G401 (cell line): ENCODE results near the gene DAP. TPM values are rescaled to one million over a fixed set of nuclear protein-coding genes. Genes with fewer than 3 reads are reported as not detected.

ENCODE experiments used
- DNase-seq: peaks from one replicate; pipeline ENCODE4 v3.0.0-alpha.2; 2015; ENCODE audit warnings: low spot score
- in situ Hi-C: cut with HindIII; loops from 2 replicates; pipeline ENCODE4 v1.10.0; 2016; ENCODE audit warnings: low sequenced_read_pairs, mixed read lengths
- total RNA-seq: library from RNA; depleted of rRNA; stranded (reverse); fragments of >200 nt; shearing (Covaris generic); gene quantifications from 2 replicates; pipeline ENCODE4 v1.2.3, GENCODE V29; 2014

The DAP gene
- total RNA-seq, 1 experiment from 2014 or later: 10.4 TPM

DNA sequence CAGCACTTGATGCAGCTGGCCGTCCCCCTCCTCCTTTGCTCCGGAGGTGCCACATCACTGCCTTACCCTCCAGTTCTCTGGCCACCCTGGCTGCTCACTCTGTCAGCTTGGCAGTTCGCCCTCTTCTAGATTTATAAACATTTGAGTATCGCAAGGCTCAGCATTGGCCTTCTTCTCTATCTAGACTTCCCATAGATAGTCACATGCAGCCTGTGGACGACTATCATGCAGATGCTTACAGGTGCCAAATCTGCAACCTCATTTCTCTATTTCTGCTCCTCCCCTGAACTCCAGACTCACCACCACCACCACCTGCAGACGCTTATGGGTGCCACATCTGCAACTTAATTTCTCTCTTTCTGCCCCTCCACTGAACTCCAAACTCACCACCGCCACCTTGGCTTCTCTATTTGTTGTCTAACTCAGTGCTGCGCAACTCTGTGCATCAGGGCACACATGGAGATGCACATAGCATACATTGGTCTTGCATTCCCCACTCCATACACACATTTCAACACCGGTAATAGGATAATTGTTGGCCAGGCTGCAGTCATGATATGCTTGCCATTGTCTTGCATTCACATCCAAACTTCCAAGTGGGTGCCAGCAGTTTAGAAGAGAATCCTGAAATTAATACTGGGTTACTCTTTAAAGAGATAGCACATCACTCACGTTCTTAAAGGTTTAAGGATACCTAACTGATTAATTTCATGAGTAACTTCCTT lies 1.9 kb upstream of the DAP start:
- DNase-seq: peak; percentile 9
- in situ Hi-C loops: no loop called here

DNA sequence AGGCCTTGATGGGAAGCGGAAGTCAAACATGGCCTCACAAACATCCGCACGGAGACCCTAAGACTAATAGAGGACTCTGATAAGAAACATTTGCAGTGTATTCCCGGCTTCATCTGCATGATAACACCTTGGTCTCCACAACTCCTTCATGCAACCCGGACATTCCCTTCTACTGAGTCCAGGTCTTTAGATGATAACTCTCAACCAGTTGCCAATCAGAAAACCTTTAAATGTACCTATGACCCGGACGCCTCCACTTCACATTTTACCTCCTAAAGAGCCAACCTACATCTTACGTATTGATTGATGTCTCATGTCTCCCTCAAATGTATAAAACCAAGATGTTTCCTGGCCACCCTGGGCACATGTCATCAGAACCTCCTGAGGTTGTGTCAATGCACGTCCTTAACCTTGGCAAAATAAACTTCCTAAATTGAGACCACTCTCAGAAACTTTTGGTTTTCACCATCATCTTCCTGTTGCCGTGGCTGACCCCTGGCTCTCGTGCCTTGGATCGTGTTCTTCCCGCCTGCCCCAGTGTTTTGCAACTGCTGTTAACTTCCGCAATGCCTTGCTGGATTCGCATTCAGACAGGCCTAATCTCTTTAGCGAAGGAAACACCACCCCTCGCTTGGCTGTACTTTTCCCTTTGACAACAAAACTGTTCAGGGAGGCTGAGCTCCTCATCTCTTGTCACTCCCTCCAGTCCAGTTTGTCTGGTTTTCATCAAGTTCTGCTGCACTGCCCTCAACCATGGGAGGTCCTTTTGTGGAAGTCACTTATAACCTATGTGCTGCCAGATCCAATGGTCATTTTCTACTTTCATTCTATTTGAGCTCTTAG lies 1.1 kb upstream of the DAP start:
- peak; percentile 5 for DNase-seq
- in situ Hi-C loops: no loop called here

DNA sequence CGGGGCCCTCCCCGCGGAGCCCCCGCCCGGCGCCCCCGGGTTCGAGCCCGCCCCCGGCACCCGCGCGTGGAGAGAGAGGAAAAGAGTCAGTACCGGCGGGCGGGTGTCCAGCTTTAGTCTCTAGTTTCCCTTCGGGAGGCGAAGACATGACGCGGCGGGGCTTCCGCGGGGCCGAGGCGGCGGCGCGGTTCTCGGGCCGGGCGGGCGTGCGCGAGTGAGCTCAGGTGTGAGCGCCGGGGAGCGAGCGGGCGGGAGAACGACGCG lies 181 bp downstream of the DAP start:
- in situ Hi-C loops: no loop called here
- no peak for DNase-seq

DNA sequence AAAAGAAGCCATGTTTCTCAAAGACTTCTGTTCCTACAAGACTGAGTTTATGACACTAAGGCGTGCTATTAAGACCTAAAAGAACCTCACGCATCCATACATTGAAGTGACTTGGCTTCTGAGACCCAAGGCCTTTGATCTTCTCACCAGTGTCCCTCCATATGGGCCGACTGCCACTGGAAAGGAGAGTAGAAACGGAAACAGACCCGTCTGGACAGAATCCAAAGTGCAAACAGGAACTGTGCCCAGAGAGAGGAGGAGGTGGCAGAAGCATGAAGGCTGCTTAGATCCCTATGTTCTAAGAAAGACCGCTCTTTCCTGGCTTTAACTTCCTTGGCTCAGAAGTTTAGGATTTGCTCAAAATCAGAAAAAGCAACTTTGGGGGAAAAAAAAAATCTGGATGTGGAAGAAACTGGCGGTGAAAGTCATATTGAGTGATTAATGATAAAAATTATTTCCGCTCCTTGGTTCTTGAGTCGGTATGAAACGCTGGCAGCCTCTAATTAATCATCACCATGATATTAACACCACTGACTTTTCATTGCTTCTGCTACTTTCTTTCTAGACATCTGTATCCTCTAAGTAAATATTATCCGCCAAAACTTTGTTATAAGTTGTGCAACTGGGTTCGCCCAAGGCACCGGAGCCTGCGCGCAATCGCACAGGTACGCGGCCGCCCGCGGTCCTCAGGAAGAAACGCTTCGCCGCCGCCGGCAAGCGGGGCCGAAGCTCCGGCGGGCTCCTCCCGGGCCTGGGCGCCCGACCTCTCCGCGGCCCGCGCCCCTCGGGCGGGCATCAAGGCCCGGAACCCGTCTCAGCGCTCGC lies 726 bp downstream of the DAP start:
- peak; percentile 35 for DNase-seq
- in situ Hi-C loops: no loop called here

DNA sequence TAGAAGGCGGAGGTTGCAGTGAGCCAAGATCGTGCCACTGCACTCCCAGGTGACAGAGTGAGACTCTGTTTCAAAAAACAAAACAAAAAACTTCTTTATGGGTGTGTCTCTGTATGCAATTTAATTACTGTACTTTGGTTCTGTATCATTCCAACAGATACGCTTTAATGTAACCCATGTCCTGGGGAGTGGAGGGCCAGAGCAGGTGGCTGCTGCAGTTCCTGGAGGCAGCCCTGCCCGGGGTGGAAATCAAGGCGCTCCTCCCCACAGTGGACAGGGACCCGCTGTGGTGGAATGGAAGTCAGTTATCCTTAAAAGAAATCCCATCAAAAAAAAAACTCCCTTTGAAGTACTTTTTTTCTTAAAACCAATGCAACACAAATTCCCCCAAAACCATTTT lies 1.9 kb downstream of the DAP start:
- in situ Hi-C loops: no loop called here
- no peak for DNase-seq

DNA sequence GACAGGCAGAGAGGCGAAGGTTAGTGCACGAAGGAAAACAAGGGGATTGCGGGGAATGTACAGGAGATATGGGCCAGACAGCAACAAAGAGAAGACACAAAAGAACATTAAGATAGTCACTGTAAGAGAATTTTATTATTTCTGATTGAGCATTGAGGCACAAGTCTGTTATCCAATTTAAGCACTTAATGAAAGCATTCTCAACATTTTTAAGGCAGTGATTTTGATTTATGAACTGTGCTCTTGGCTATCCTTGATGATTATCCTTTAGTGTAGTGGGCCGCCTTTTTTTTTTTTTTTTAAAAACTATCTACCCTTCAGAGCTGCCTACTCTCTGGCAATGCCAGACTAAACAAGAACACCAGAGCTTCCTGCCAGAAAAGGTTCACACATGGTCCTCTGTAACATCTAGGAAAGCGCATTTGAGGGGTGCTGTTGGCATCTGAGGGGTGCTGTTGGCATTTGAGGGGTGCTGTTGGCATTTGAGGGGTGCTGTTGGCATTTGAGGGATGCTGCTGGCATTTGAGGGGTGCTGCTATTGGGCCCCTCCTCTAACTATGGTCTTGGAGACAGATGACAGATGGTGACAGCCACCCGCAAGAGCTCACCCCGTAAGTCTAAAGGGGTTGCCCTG lies 3.0 kb downstream of the DAP start:
- no peak for DNase-seq
- in situ Hi-C loops: no loop called here

DNA sequence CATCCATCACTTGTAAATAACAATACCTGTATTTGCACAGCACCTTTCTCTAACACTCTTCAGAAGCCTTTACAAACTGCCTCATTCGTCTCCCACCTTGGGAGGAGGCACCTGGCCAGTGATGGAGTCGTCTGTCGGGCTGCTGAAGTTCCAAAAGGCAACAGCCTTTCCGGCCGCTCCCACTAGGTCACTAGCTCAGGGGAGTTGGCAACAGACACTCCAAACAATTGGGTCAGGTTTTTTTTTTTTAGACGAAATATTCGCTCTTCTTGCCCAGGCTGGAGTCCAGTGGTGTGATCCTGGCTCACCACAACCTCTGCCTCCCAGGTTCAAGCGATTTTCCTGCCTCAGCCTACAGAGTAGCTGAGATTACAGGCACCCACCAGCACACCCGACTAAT lies 4.0 kb downstream of the DAP start:
- in situ Hi-C loops: no loop called here
- DNase-seq: peak; percentile 21

DNA sequence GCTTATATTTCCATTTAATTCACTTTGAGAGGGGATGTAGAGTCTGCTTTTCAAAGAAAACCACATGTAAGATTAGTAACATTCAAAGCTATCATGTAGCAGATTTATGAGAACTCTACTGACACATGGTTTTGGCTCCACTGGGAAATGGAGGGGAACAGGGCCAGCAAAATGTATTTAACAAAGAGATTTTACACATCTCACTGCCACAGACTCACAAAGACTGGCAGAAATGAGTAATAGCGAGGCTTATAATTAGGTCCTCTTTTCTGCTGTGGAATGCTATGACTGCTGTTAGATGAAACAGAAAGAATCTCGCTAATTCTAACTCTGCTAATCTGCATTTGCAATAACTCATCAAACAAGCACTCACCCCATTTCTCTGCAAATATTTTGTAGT lies 4.5 kb downstream of the DAP start:
- in situ Hi-C loops: no loop called here
- DNase-seq: no peak

DNA sequence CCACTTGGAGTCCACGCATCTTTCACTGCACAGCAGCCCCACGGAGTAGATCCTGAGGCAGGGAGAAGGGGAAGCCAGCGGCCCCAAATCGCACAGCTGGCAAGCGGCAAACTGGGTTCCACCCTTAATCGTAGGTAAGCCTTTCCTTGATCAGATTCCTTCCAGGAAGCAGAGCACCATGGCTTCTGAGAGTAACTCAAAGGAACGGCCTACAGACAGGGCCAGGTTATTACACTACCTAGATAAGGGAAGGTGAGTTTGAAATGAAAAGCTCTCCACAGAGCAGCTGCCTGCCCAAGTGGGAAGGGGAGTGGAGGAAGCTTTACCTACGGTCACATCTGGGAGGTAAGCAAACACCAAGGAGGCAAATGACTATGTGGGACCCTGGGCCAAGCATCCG lies 7.9 kb downstream of the DAP start:
- DNase-seq: no peak
- in situ Hi-C loops: no loop called here

DNA sequence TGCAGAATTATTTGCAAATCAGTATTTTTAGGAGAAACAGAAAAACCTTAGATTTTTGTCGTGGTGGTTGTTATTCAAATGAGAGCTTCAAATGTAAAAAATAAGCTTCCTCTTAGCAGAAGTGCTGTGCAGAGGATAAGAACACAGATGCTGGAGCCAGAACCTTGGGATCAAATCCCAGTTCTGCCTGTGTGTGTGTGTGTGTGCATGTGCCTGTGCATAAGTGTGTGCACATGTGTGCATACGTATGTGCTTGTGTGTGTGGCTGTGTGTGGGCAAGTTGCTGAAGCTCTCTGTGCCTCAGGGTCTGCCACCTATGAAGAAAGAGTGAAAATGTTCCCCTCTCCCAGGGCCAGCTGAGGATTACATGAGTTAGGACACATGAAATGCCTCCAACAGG lies 8.6 kb downstream of the DAP start:
- no peak for DNase-seq
- in situ Hi-C loops: no loop called here

DNA sequence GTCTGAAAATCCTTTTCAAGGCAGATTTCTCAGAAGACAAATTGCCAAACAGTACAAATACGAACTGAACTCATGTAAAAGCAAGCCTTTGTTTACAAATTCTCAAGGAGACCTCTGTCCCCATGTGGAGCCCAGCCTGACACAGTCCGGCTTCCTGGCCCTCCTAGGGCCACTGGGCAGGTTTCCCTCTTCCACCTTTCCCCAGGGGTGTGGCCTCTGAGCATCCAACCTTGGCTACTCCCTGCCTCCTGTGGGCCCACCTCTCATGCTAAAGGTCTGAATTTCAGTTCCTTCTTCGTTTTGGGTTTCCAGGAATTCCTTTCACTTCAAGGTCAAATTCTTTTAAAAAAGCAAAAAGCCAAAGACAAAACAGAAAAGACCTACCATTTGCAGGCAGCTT lies 10.1 kb downstream of the DAP start:
- in situ Hi-C loops: no loop called here
- no peak for DNase-seq

DNA sequence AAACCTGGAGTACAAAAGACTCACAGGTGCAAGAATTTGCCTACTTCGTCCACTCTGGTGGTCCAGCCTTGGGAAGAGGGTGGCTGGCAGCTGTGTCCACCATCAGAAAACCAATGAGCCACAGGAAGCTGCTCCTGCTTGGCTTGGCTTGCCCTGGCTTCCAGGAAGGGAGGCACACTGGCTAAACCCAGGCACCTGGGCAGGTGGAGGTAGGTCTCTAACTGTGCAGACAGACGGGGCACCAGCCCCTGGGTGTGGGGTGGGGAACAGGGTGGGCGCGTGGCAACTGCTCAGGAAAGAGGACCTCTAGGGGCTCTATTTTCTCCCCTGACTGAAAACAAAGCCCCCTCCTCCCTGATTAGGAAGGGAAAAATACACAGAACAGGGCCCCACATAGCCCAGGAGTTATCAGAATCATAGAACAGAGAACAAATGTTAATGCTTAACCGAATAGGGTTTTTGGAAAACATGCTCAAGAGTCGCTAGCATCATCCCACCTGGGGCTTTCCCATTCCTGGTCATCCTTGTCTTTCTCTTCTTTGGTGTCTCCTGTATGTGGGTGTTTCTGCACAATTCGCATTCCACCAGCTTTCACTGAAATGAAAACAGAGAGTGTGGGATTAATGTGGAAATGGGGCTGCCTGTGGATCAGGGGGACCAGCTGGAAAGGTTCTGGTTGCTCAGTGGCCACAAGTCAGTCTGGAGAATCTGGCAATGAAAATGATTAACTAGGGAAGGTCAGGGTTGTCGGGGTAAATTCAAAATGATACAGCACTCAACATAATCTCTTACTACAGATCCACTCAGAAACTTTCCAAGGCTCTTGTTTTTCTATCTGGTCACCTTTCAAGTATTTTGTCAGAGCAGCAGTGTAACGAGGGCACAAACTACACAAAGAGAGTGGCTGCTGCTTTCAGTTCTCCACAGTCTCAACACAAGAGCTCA lies 13.1 kb downstream of the DAP start:
- in situ Hi-C loops: no loop called here
- DNase-seq: no peak

DNA sequence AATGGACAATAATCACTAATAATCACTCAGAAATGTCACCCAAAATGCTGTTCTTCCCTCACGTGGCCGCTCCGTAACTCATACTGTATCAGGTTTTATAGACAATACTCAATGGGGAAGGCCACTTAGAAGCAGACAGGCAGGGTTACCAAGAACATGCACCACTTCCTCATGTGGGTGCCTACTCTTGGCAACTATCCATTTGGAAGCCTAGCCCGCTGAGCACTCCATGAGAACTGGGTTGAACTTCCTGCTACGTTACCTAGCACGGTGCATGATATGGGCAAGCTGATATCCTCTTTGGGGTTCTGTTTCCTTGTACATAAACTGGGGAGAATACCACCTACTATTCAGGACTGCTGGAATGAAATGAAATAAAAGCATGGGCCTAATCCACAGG lies 14.3 kb downstream of the DAP start:
- in situ Hi-C loops: no loop called here
- no peak for DNase-seq

DNA sequence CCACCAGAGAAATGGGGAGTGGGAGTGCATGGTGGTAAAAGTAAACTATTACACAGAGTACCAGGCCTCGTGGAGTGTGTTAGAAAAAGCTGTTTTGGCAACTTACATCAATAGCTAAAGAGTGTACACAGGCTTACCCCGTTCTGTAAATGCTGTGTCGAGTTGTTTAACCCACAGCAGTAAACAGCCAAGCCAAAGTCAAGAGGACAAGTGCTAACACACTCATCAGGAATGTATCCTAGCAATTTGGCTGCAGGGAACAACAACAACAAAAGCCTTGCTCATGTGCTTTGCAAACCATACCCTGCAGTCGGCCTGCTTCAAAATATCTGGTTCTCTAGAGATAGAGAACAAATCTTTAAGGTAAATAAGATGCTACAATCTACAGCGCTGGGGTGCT lies 15.9 kb downstream of the DAP start:
- in situ Hi-C loops: no loop called here
- no peak for DNase-seq

DNA sequence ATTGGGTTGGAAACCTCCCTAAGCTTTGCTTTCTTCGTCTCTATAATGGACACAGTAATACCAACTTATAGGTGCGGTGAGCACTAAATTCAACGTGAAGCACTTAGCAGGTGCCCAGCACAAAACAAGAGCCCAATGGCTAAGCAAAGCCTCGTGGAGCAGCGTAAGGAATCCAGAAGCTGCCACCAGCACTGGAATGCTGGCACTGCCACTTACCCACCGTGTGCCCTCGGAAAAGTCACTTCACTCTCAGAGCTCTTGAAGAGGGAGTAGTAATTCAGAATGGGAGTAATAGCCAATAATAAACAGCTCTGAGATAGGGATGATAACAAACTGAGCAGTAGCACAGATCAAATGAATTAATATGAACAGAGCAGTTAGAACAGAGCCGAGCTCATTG lies 16.4 kb downstream of the DAP start:
- DNase-seq: no peak
- in situ Hi-C loops: no loop called here

DNA sequence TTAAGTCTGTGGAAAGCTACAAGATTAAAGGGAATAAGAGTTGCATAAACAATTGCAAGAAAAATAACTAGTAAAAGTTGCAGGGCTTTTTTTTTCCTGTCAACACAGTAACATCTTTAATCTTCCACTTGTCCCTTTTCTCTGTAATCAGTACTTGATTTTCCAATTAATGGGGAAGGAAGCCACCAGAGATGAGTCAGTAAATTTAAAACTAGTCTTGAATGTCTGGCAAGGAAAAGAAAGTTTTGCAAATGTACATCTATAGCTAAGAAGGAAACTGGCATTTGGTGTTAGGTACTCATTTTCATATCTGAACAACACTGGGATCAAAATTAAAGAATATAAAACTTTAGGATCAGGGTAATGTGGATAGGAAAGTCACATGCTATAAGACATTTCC lies 17.1 kb downstream of the DAP start:
- in situ Hi-C loops: no loop called here

DNA sequence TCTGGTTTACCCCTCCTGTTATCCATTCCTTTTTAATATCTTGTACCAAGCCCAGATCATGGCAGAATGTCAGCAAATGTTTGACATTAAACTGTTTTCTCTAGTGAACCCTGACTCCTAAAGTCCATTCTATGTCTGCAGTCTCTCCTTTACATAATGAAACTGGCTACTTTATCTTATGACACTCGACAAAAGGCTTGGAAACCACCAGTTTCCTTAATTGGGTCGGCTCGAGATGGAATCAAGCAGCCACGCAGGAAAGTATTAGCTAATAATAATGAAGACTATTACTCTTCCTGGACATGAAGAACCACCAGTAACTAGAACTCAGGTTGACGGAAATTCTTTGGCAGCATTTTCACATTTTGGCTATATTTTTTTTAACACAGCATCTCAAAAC lies 17.5 kb downstream of the DAP start:
- in situ Hi-C loops: no loop called here
- no peak for DNase-seq

More for the DNA sequence above, 17.1 kb downstream of the DAP start:
- no peak for DNase-seq

DNA sequence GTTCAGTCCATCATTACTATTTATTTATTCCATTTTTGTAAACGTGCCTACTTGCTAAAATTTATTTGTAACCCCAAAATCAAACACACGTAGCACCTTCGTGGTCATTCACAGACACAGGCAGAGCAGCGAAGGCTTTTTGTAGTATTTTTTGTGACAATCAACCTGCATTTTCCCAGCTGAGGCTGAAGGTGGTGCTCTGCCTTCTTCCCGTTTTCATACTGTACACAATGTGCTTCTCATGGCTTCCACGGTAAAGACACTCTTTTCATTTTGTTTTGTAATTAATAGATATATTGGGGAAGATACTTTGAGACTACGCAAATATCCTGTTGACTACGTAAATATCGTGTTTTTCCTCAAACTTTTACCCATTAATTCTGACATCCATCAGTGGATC lies 19.4 kb downstream of the DAP start:
- no peak for DNase-seq
- in situ Hi-C loops: no loop called here

DNA sequence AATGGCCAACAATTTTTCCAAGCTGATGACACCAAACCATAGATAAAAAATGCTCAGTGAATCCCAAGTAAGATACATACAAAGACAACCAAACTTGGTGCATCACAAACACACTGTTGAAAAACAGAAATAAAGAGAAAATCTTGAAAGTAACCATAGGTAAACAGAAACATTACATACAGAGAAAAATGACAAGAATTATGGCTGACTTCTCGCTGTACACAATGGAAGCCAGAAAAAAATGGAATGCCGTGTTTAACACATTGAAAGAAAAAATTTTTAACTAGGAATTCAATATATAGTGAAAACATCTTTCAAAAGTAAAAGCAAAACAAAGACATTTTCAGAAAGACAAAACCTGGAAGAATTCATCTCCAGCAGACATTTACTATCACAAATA lies 20.6 kb downstream of the DAP start:
- in situ Hi-C loops: no loop called here
- DNase-seq: no peak
